ENCODE data around the gene GSC2. TPM values are rescaled to one million over a fixed set of nuclear protein-coding genes. Genes with fewer than 3 reads are reported as not detected.

The GSC2 gene
- polyA plus RNA-seq, 3 donors, result not detected

- H3K36me3 Mint-ChIP-seq, result peaks cover 12 to 15% of the 10 kb centered on the region in 2 donors
- Histone ChIP-seq H3K79me2 (ENCODE audit: insufficient read depth, low read length) (no peaks in the 10 kb centered on the region), H3K4me1 (ENCODE audit: control insufficient read depth in 1 of 2, insufficient read depth in 2 of 2, low read length in 2 of 2) (peaks cover 7 to 8% of the 10 kb centered on the region in 2 donors), H4K20me1 (ENCODE audit: insufficient read depth, low read length) (no peaks in the 10 kb centered on the region), H3K4me2 (replicated peaks; ENCODE audit: extremely low read depth, low read length, poor library complexity, severe bottlenecking) (no peak overlapping the region), H3K36me3 (replicated peaks in 1 of 2; ENCODE audit: control insufficient read depth in 1 of 2, insufficient read depth in 2 of 2, low read length in 2 of 2) (peaks cover 13 to 18% of the 10 kb centered on the region in 2 donors), H2AFZ (ENCODE audit: insufficient read depth, low read depth, low read length, poor library complexity, severe bottlenecking) (no peak overlapping the region), H3K4me3 (replicated peaks in 1 of 3; ENCODE audit: low read depth in 2 of 3, low read length in 3 of 3) (no peak overlapping the region), H3K9ac (ENCODE audit: insufficient read depth, low read length, poor library complexity, severe bottlenecking) (no peak overlapping the region), H3K9me3 (replicated peaks in 1 of 2; ENCODE audit: control insufficient read depth in 1 of 2, insufficient read depth in 1 of 2, low read length in 2 of 2) (no peaks in the 10 kb centered on the region), H3K27me3 (ENCODE audit: control insufficient read depth in 2 of 2, insufficient read depth in 2 of 2, low read length in 2 of 2) (no peaks in the 10 kb centered on the region), H3K27ac (ENCODE audit: low read depth in 1 of 2, low read length in 2 of 2) (no peak overlapping the region)
- peaks cover 8% of the 10 kb centered on the region for H3K4me1 Mint-ChIP-seq
- intact Hi-C loops (cut with micrococcal nuclease), result no loop called here
- peak overlapping the region in 1 of 7 donors; percentile 4 for H3K27ac Mint-ChIP-seq
- no peak overlapping the region for H3K4me3 Mint-ChIP-seq
- 98% methylated on average over 12 of the region's 16 CpGs for WGBS (ENCODE audit: insufficient coverage)
- H3K27me3 Mint-ChIP-seq (ENCODE audit: low read depth in 3 of 3), result peaks cover 1 to 7% (median 7%) of the 10 kb centered on the region in 3 donors
- no peak for TF ChIP-seq CTCF (IDR thresholded peaks at IDR 0.05)
- no peak for DNase-seq
- peaks cover 0 to 3% (median 0%) of the 10 kb centered on the region in 7 donors for H3K9me3 Mint-ChIP-seq
Measured at GRCh38 chr22:19127329-19128008, 22.6 kb downstream of the GSC2 start.

- no peaks in the 10 kb centered on the region for H4K20me1 ChIP-seq (ENCODE audit: insufficient read depth, low read length)
- no peaks in the 10 kb centered on the region for H3K27me3 ChIP-seq (ENCODE audit: control insufficient read depth in 2 of 2, insufficient read depth in 2 of 2, low read length in 2 of 2)
- no peak for DNase-seq
- peaks cover 8% of the 10 kb centered on the region for H3K4me1 Mint-ChIP-seq
- intact Hi-C loops (cut with micrococcal nuclease), result no loop called here
- H3K27ac Mint-ChIP-seq, result peak overlapping the region in 1 of 7 donors; percentile 38
- no peaks in the 10 kb centered on the region for H3K9me3 ChIP-seq (replicated peaks in 1 of 2; ENCODE audit: control insufficient read depth in 1 of 2, insufficient read depth in 1 of 2, low read length in 2 of 2)
- peaks cover 1 to 7% (median 7%) of the 10 kb centered on the region in 3 donors for H3K27me3 Mint-ChIP-seq (ENCODE audit: low read depth in 3 of 3)
- no peak overlapping the region for H3K4me3 Mint-ChIP-seq
- TF ChIP-seq CTCF (IDR thresholded peaks at IDR 0.05), result no peak
- H3K36me3 Mint-ChIP-seq, result peaks cover 6% of the 10 kb centered on the region in 2 donors
- H3K4me2 ChIP-seq (replicated peaks; ENCODE audit: extremely low read depth, low read length, poor library complexity, severe bottlenecking), result no peak overlapping the region
- H2AFZ ChIP-seq (ENCODE audit: insufficient read depth, low read depth, low read length, poor library complexity, severe bottlenecking), result no peak overlapping the region
- peaks cover 6% of the 10 kb centered on the region for H3K79me2 ChIP-seq (ENCODE audit: insufficient read depth, low read length)
- peaks cover 5 to 9% of the 10 kb centered on the region in 2 donors for H3K36me3 ChIP-seq (replicated peaks in 1 of 2; ENCODE audit: control insufficient read depth in 1 of 2, insufficient read depth in 2 of 2, low read length in 2 of 2)
- peaks cover 7 to 8% of the 10 kb centered on the region in 2 donors for H3K4me1 ChIP-seq (ENCODE audit: control insufficient read depth in 1 of 2, insufficient read depth in 2 of 2, low read length in 2 of 2)
- H3K4me3 ChIP-seq (replicated peaks in 1 of 3; ENCODE audit: low read depth in 2 of 3, low read length in 3 of 3), result no peak overlapping the region
- WGBS (ENCODE audit: insufficient coverage), result 98% methylated on average over 13 of the region's 19 CpGs
- no peak overlapping the region for H3K9ac ChIP-seq (ENCODE audit: insufficient read depth, low read length, poor library complexity, severe bottlenecking)
- H3K27ac ChIP-seq (ENCODE audit: low read depth in 1 of 2, low read length in 2 of 2), result no peak overlapping the region
- H3K9me3 Mint-ChIP-seq, result peaks cover 0 to 3% (median 0%) of the 10 kb centered on the region in 7 donors
Measured at GRCh38 chr22:19126309-19127273, 23.5 kb downstream of the GSC2 start.
